ENCODE data around the gene IGSF9B. TPM values are rescaled to one million over a fixed set of nuclear protein-coding genes. Genes with fewer than 3 reads are reported as not detected.

Gene IGSF9B
- total and polyA plus RNA-seq, 12 donors = 0.12 to 23.4 (median 1.6) TPM

- peak in 1 of 7 donors; percentile 21 for DNase-seq
- intact Hi-C loops (cut with DNase I) = no loop called here
- Histone ChIP-seq H3K9me3 (replicated peaks in 1 of 3) (no peaks in the 10 kb centered on the region), H3K36me3 (replicated peaks in 1 of 2) (no peaks in the 10 kb centered on the region), H3K4me3 (no peak overlapping the region), H3K27me3 (no peaks in the 10 kb centered on the region), H3K4me1 (replicated peaks in 1 of 2) (no peaks in the 10 kb centered on the region), H3K27ac (no peak overlapping the region)
- WGBS, 4 donors = 88 to 95% (median 93%) methylated on average over 3 of the region's 3 CpGs
- TF ChIP-seq POLR2A (IDR thresholded peaks at IDR 0.05) = no peak
- TF ChIP-seq CTCF (IDR thresholded peaks at IDR 0.05) = no peak
These were observed 54.8 kb downstream of the IGSF9B start for GRCh38 chr11:133901999-133902398.

- H3K9me3 ChIP-seq (replicated peaks in 1 of 3) = no peaks in the 10 kb centered on the region
- H3K4me1 ChIP-seq (replicated peaks in 1 of 2) = no peaks in the 10 kb centered on the region
- no peaks in the 10 kb centered on the region for H3K36me3 ChIP-seq (replicated peaks in 1 of 2)
- DNase-seq = peak in 1 of 7 donors; percentile 31
- no peak overlapping the region for H3K4me3 ChIP-seq
- intact Hi-C loops (cut with DNase I) = no loop called here
- H3K27me3 ChIP-seq = no peaks in the 10 kb centered on the region
- no peak for TF ChIP-seq POLR2A (IDR thresholded peaks at IDR 0.05)
- no peak for TF ChIP-seq CTCF (IDR thresholded peaks at IDR 0.05)
- 88 to 93% (median 91%) methylated on average over 7 of the region's 7 CpGs for WGBS, 4 donors
- H3K27ac ChIP-seq = no peak overlapping the region
These were observed 55.5 kb downstream of the IGSF9B start for GRCh38 chr11:133901316-133901715.

- H3K4me1 ChIP-seq (replicated peaks in 1 of 2) = no peaks in the 10 kb centered on the region
- peak in 3 of 7 donors; percentile 4 to 29 (median 6) for DNase-seq
- H3K27me3 ChIP-seq = no peaks in the 10 kb centered on the region
- H3K4me3 ChIP-seq = no peak overlapping the region
- H3K9me3 ChIP-seq (replicated peaks in 1 of 3) = no peaks in the 10 kb centered on the region
- no peak overlapping the region for H3K27ac ChIP-seq
- WGBS, 4 donors = 81 to 86% (median 84%) methylated on average over 7 to 9 of the region's 9 CpGs
- TF ChIP-seq POLR2A (IDR thresholded peaks at IDR 0.05) (no peak), CTCF (IDR thresholded peaks at IDR 0.05) (no peak)
- H3K36me3 ChIP-seq (replicated peaks in 1 of 2) = no peaks in the 10 kb centered on the region
- intact Hi-C loops (cut with DNase I) = no loop called here
These were observed 56.3 kb downstream of the IGSF9B start for GRCh38 chr11:133900176-133901105.

GRCh38 chr11:133898770-133899115, 58.0 kb downstream of the IGSF9B start:
- no peak for TF ChIP-seq POLR2A (IDR thresholded peaks at IDR 0.05)
- TF ChIP-seq CTCF (IDR thresholded peaks at IDR 0.05) = no peak
- intact Hi-C loops (cut with DNase I) = no loop called here
- Histone ChIP-seq H3K4me1 (replicated peaks in 1 of 2) (no peaks in the 10 kb centered on the region), H3K27me3 (no peaks in the 10 kb centered on the region), H3K9me3 (replicated peaks in 1 of 3) (no peaks in the 10 kb centered on the region), H3K27ac (no peak overlapping the region), H3K36me3 (replicated peaks in 1 of 2) (no peaks in the 10 kb centered on the region), H3K4me3 (no peak overlapping the region)
- 81 to 94% (median 89%) methylated on average over 4 to 5 of the region's 5 CpGs for WGBS, 4 donors
- DNase-seq = peak in 2 of 7 donors; percentile 1 to 34

Measured in adrenal gland (tissue), 12 donors.